ENCODE measurements around the gene NALCN.

GRCh38 chr13:101082441-101082840 lies 333.9 kb downstream of the NALCN start:
- TF ChIP-seq CTCF (IDR thresholded peaks at IDR 0.05; ENCODE audit: low read depth, low read length, missing input control), result no peak
- no peak for TF ChIP-seq MAX (IDR thresholded peaks at IDR 0.05)

Data from liver (tissue), 2 donors.